Measurements from ENCODE around the gene ZNF296.

Gene ZNF296

GRCh38 chr19:45058622-45059159, 17.6 kb downstream of the ZNF296 start:
- DNase-seq (ENCODE audit: low spot score): no peak

- DNase-seq (ENCODE audit: low spot score): no peak
Measured at GRCh38 chr19:45057444-45057843, 18.8 kb downstream of the ZNF296 start.

GRCh38 chr19:45056831-45057230, 19.4 kb downstream of the ZNF296 start:
- DNase-seq (ENCODE audit: low spot score): no peak

- DNase-seq (ENCODE audit: low spot score): no peak
Measured at GRCh38 chr19:45051929-45052579, 24.2 kb downstream of the ZNF296 start.

GRCh38 chr19:45050036-45050435, 26.2 kb downstream of the ZNF296 start:
- DNase-seq (ENCODE audit: low spot score): no peak

GRCh38 chr19:45049073-45049736, 27.1 kb downstream of the ZNF296 start:
- DNase-seq (ENCODE audit: low spot score): no peak

- no peak for DNase-seq (ENCODE audit: low spot score)
Measured at GRCh38 chr19:45047188-45047797, 29.0 kb downstream of the ZNF296 start.

- no peak for DNase-seq (ENCODE audit: low spot score)
Measured at GRCh38 chr19:45046355-45046754, 29.9 kb downstream of the ZNF296 start.

GRCh38 chr19:45045671-45046353, 30.5 kb downstream of the ZNF296 start:
- DNase-seq (ENCODE audit: low spot score): no peak

- no peak for DNase-seq (ENCODE audit: low spot score)
Measured at GRCh38 chr19:45041125-45041524, 35.2 kb downstream of the ZNF296 start.

GRCh38 chr19:45040059-45040771, 36.1 kb downstream of the ZNF296 start:
- DNase-seq (ENCODE audit: low spot score): no peak

- peak; percentile 91 for DNase-seq (ENCODE audit: low spot score)
Measured at GRCh38 chr19:45038931-45039893, 37.1 kb downstream of the ZNF296 start, which contains the start of gene CLASRP. CLASRP (plus strand) TSS chr19:45039045; CDS start chr19:45040213, 1,168 bp downstream.

GRCh38 chr19:45037393-45038169, 38.7 kb downstream of the ZNF296 start:
- no peak for DNase-seq (ENCODE audit: low spot score)

GRCh38 chr19:45035755-45036154, 40.5 kb downstream of the ZNF296 start:
- DNase-seq (ENCODE audit: low spot score): no peak

GRCh38 chr19:45032421-45032820, 43.9 kb downstream of the ZNF296 start:
- no peak for DNase-seq (ENCODE audit: low spot score)

GRCh38 chr19:45030825-45031224, 45.5 kb downstream of the ZNF296 start:
- no peak for DNase-seq (ENCODE audit: low spot score)

- no peak for DNase-seq (ENCODE audit: low spot score)
Measured at GRCh38 chr19:45027371-45027770, 48.9 kb downstream of the ZNF296 start.

GRCh38 chr19:45025264-45025663, 51.0 kb downstream of the ZNF296 start:
- no peak for DNase-seq (ENCODE audit: low spot score)

GRCh38 chr19:45023048-45023447, 53.2 kb downstream of the ZNF296 start:
- no peak for DNase-seq (ENCODE audit: low spot score)

GRCh38 chr19:45021971-45022370, 54.3 kb downstream of the ZNF296 start:
- DNase-seq (ENCODE audit: low spot score): no peak

Measured in SW480 (cell line).